HG03097 (cell line): Measurements from ENCODE around the gene STRN.
"Not testable (repeated sequence)": the region's sequence is repeated elsewhere in the genome, so short reads cannot be mapped to it uniquely, and the experiment has no call there.

Experiments used
- ATAC-seq: cut with Tn5 transposase; IDR thresholded peaks from one replicate; pipeline ENCODE4 v1.9.1; 2021; ENCODE audit not compliant: unreplicated experiment, low FRiP score

STRN gene

DNA sequence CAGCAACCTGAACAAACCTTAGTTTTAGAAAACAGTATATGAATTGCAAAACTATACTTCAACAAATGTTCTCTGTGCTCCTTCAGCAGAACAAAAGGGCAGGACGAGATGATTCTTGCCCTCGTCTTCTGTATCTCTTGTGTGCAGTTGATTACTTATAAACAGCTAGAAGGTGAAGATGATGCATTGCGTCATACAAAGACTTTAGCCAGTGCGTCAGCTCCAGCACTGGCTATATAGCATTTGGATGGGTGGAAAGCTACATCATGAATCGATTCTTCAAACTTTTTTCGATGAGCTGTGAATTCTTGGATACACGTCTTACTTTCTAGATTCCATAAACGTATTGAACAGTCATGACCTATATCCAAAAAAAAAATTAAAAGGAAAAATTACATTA lies 117.1 kb downstream of the STRN start:
- no peak for ATAC-seq

DNA sequence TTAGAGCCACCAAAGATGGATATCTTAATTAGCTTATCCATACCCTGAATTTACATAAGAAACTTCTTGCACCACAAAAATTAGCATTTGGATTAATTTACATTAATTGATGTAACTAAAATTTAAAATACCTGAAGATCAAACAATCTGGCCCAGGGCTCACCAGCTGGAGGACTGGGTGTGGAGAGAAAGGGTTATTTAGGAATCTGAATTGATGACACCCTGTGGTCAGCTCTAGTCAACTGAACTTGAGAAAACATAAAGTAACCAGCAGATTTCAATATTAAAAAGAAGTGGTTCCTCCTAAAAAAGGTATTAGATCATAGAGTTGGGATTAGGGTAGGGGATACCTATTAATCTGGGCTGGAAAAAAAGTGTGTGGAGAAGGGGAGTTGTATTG lies 122.5 kb downstream of the STRN start:
- no peak for ATAC-seq

DNA sequence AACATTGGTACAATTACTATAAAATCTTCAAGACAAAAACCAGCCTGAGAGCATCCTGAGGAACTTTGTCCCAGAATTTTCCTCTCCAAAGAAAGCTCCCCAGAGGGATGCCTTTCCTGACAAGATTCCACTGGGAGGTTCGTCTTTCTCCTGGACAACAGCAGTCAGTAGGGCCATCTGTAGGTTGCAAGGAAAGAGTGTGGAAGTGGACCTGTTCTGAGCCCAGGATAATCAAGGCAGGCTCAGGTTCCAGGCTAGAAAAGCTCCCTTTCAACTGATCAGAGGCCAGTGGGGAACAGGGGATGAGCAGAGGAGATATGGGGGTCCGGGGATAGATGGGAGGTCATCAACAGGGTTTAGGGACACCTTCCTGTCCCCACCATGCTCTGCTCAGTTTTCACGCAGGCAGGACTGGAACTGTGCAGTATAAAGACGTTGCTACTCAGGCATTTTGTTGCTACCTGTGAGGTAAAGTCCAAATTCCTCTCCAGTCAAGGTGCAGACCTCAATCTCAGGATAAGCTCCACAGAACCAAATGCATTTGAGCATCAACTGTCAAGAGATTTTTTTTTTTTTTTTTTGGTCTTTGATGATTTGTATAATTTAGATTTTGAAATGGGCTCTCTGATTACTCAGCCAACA lies 126.2 kb downstream of the STRN start:
- ATAC-seq, result no peak

DNA sequence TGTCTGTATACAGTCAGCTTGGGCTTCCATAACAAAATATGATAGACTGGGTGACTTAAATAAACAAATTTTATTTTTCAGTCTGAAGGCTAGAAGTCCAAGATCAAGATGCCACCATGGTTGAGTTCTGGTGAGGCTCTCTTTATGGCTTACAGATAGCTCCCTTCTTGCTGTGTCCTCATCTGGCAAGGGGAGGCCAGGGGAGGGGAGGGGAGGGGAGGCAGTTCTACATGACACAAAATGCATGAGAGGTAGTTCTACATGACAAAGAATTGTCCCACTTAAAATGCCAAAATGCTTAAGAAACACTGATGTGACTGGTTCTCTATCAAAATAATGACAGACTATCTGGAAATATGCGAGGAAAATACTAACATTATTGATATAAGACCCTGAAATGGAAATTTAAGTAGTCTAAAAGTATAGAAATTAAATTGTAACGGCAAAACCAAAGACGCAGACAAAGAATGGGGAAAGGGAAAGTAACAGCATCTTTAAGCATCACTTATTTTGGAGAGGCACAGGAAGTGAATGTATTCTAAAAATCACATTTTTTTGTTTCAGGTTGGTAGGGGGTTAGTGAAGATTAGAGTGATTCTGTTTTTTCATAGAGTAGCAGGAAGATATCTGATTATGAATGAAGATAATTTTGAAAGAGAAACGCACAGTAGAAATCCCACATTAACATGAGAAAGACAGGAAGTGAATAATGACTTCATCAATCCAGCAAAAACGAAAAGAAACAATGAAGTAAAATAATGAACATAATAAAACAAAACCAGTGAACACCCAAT lies 131.4 kb downstream of the STRN start:
- no peak for ATAC-seq

DNA sequence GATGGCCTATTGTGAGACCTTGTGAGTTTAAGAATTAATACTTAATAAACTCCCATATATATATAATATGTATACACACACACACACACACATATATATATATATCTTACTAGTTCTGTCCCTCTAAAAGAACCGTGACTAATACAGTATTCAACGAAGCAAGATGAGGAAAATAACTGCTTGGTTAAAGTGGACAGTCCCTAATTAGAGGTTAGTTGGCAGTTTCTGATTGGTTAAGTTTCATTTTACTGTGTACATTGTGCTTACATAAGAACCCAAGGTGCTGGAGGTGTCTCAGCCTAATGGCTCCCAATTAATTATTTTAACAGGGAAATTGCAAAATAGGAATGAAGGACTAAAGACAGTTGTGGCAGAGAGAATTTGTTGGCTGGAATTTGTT lies 132.1 kb downstream of the STRN start:
- ATAC-seq, result no peak

DNA sequence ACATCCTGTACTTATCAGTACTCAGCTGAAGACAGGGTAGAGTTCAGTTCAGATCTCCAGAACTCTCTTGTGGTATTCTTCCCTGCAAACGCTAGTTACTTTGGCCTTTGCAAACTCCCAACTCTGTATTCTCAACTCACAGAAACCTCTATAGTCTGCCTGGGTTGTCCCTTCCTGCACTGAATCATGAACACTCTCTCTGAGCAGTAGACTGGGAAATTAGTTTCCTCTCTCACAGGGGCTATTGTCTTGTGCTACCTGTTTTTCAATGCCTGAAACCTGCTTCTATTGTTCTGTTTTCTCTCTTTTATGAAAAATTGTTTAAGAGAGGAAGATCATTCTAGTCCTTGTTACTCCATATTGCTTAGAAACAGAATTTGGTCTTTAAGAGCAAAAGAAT lies 135.2 kb downstream of the STRN start:
- no peak for ATAC-seq

DNA sequence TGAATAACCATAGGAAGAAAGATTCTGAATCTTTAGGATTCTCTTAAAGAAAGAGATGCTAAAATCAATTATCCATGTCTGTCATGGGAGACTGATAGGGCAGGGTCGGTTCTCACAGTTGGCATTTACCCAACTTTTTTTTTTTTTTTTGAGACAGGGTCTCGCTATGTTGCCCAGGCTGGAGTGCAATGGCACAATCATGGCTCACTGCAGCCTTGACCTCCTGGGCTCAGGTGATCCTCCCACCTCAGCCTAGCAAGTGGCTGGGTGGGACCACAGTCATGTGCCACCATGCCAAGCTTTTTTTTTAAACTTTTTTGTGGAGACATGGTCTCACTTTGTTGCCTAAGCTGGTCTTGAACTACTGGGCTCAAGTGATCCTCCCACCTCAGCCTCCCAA lies 141.7 kb downstream of the STRN start:
- not testable (repeated sequence) for ATAC-seq

DNA sequence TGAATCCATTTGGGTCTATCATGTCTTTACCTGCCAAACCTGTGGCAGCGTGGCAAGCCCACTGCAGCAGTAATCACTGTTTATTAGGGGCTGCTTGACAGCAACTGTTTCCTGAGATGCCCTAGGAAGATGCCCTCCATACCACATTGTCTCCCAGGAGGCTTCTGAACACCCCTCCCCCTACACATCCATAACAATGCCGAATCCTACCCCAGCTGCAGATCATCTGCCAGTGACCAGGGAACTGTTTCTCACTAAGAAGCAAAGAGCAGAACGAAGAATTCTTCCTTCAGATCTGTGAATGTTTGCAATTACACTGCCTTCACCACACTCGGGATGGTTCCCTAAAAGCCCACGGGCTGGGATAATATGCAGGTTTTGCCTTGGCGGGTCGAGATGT lies 142.1 kb downstream of the STRN start:
- no peak for ATAC-seq

DNA sequence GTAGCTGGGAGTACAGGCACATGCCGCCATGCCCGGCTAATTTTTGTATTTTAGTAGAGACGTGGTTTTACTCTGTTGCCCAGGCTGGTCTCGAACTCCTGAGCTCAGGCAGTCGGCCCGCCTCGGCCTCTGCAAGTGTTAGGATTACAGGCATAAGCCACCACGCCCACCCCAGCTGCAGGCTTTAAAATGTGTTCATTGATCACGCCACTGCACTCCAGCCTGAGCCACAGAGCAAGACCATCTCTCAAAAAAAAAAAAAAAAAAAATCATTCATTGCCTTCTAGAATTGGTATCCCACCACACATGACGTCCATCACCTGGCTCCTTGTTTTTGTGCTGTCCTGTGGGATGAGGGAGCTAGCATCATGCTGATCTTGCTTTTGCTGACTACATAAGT lies 142.5 kb downstream of the STRN start:
- ATAC-seq, result no peak

DNA sequence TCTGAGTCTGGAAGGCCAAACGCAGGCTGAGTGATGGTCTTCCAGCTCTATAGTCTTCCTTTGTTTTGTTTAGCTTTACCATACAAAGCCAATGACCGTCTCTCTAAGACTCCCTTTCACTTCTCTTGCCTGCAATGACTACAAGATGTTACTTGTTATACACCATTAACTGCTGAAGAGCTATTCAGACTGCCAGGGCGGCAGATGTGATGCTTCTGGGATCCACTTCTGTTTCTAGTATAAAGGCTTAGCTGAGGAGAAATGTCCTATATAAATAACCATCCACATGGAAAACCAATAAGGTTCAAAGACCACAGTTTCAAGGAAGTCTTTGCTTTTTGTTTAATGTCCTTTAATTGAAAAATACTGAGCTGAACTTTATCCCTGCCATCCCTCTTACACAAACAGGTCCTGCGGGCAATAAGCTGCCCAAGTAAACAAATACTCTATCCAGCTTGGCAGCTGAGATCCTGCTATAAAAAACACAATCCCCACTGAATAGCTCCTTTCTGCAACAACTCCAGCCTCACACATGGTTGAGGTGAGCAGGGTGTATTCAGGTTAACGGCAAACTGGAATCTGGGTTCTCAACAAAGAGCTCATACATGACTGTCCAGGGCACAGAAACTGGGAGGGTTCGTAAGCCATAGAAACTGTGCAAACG lies 145.3 kb downstream of the STRN start:
- no peak for ATAC-seq

DNA sequence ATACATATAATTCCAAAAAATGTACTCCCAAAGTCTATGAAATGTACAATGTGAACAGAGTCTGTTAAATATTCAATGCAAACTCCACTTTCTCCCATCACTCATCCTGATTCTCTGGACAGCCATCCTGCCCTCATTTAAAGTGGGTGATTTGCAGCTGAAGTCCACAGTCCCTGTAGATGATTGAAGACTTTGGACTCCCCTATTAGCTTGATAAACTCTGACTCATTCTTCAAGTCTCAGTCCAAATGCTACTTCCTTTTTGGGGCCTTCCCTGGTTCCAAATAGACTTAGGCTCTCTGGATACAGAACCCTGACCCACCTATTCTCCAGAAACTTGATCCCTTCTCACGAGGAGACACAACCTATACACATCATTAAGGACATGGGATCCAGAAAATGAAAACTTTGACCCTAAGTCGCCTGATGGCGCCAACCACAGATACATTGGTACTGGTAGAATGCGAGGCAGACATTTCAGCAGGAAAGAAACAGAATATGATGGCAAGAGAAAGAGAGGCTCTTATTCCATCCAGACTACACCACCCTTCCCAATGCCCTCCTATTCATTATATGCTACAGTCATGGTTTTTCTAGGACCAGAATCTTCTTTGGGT lies 147.1 kb downstream of the STRN start:
- no peak for ATAC-seq

DNA sequence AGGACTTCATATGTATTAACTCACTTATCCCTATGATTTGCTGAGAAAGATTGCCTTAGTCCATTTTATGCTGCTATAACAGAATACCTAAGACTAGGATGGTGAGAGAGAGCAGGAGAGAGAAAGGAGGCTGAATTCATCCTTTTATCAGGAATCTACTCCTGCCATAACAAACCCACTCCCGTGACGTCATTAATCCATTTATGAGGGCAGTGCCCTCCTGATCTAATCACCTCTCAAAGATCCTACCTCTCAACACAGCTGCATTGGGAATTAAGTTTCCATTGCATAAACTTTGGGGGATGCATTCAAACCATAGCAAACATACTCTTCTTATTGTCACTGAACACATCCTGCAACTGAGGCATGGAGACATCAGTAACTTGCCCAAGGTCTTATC lies 147.8 kb downstream of the STRN start:
- ATAC-seq, result no peak

DNA sequence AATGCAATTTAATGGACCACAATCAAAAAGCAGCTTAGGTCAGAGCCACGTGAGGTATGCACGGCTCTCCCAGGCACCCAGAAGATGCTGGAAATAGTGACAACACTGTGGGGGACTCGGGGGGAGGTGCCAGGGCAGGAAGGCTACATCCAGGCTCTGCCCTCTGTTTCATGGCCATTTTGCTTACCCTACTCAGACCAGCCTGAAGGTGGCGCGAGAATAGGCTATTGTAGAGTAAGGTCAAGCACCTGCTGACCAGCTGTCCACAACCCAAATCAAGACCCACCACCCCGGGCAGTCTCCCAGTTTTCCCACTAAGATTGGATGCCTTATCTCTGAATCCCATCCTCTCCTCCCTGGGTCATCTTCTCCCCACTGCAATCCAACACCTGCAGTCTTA lies 154.1 kb downstream of the STRN start:
- ATAC-seq, result no peak

DNA sequence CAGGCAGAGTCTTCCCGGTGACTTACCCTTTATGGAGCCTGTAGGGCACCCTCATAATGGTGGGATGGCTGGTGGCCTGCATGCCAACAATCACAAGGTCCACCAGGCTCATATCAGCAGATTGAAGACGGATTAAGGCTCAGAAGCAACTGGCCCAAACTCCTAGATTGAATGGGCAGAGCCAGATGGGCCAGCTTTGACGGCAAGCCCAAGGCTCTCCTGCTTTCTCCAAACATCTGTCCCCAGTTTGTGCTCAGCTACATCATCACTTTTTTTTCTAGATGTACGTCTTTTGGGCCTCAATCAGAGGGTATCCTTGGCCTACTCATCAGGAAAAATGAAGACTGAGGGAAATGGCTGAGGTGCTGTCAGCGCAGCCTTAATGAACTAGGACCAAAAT lies 155.3 kb downstream of the STRN start:
- no peak for ATAC-seq

DNA sequence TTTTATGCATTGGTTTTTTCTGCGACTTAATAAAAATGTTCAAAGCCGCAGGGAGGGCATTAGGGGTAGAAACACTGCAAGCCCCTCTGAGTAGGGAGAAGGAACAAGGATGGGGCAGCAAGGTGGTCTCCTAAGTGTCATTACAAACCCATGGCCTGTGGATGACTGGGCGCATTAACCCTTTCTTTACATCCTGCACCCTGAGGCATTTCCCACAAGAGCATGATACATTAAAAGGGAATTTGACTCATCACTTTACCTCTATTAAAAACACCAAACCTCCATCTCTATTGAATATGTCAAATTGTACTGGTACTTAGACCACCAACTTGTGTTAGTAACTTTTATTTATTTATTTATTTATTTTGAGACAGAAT lies 157.3 kb downstream of the STRN start:
- no peak for ATAC-seq

DNA sequence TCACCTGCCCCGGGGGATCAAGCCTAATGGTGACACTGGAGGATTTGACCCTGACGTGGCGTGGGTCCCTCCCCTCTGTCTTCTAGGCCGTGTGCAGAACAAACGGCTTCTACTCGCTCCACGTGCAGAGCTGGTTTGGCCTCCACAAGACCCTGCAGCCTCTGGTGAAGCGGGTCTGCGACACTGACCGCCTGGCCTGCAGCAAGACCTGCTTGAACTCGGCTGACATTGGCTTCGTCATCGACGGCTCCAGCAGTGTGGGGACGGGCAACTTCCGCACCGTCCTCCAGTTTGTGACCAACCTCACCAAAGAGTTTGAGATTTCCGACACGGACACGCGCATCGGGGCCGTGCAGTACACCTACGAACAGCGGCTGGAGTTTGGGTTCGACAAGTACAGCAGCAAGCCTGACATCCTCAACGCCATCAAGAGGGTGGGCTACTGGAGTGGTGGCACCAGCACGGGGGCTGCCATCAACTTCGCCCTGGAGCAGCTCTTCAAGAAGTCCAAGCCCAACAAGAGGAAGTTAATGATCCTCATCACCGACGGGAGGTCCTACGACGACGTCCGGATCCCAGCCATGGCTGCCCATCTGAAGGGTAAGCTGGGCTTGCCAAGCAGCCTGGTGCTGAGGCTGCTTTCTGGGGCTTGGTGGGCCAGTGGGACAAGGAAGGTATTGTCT lies 157.8 kb downstream of the STRN start:
- ATAC-seq, result no peak

DNA sequence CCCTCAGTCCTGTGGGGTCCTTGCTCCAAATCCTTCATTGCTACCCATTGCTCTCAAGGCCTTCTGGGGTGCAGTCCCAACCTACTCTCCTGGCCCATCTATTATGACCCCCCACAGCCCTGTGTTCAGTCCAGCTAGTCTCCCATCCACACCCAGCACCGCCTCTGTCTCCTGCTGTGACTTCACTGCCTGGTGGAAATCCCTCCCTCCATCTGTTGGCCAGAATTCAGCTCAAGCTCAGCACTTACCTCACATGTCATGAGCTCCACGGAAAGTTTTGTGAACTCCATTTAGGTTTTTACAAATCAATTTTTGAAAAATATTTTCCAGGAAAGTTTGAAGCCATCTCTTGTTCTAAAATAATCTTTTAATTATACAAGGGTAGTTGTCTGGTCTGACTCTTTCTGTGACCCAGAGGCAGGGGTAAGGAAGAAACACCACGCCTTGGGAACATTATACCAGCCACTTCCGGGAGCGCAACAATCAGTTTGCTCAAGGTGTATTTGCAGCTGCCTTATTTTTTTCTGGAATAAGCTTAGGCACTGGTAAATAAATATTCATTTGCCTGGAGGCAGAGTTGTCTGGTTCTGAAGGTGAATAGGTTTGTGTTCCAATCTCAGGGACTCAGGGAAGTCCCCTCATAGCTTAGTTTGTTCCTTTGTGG lies 159.0 kb downstream of the STRN start:
- no peak for ATAC-seq

DNA sequence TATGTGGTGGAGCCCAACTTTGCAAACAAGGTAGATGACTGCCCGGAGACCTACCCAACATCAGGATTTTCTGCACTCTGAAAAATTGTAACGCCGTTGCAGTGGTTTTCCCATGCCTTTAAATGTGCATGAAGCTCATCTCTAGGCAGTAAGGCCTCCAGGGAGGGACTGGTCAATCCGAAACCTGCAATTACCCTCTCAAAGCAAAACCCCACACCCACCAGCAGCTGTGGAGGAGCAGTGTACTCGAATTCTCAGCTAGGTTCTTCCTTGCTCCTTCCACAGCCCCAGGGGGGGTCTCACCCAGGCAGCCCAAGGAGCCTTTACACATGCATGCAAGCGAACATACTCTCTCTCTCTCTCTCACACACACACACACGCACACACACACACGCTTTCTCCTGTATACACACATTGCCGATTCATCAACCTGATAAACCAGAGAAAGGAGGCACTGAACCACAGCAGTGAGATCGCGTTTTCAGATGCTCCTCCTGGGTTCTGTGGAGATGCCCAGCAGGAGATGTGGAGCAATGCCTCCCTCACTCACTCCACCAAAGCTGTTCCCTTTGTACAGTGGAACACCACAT lies 160.6 kb downstream of the STRN start:
- ATAC-seq, result no peak

DNA sequence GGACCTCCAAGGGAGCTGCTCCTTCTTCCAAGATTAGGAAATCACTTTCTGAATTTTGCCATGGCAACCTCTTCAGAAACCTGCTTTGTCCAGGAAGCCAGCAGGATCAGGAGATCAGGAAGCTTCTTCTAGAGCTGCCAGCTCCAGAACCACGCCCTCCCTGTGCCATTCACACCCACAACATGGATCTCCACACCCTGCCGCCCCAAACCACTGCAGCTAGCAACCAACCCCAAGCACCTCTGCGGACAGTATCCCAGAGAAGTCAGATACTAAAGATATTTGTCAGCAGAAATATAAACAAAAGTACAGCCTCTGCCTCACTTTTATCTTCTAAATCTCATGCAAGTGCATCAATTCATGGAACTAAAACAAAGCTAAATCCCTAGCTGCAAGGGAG lies 163.4 kb downstream of the STRN start:
- no peak for ATAC-seq

DNA sequence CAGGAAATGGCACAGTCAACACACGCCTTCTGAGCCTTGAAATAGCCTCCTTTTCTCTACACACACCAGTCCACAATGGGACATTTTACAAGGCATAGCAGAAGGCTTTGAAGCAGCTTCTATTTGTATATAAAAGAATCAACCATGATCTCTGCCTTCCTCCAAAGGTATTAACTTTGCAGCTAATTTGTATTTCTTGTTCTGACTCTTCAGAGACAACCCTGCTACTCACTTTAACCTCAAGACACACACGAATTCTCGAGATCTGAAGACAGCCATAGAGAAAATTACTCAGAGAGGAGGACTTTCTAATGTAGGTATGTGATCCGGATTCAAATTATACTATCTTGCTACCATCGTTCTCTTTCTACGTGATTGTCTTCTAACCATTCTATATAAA lies 165.2 kb downstream of the STRN start:
- ATAC-seq, result no peak
